Progenitor cell of endocrine pancreas (in vitro differentiated cells): ENCODE data around the gene GID8. TPM values are rescaled to one million over a fixed set of nuclear protein-coding genes. Genes with fewer than 3 reads are reported as not detected.

Experiments used
- DNase-seq: peaks from one replicate; pipeline ENCODE4 v3.0.0; 2021; ENCODE audit warnings: low spot score; ENCODE audit not compliant: unreplicated experiment
- H3K27ac Mint-ChIP-seq: 2 replicates; pipeline ENCODE4 v1.8.0; 2021; ENCODE audit warnings: mild to moderate bottlenecking, moderate library complexity, mixed read lengths
- H3K27me3 Mint-ChIP-seq: 2 replicates; pipeline ENCODE4 v1.8.0; 2021; ENCODE audit warnings: mixed read lengths
- H3K36me3 Mint-ChIP-seq: 2 replicates; pipeline ENCODE4 v1.8.0; 2022; ENCODE audit warnings: mixed read lengths; ENCODE audit not compliant: insufficient read depth
- H3K4me1 Mint-ChIP-seq: 2 replicates; pipeline ENCODE4 v1.8.0; 2021; ENCODE audit warnings: low read depth, mixed read lengths
- H3K4me3 Mint-ChIP-seq: 2 replicates; pipeline ENCODE4 v1.8.0; 2021; ENCODE audit warnings: low read depth, mild to moderate bottlenecking, moderate library complexity, mixed read lengths
- H3K9me3 Mint-ChIP-seq: 2 replicates; pipeline ENCODE4 v1.8.0; 2021; ENCODE audit warnings: low read depth, mixed read lengths
- total RNA-seq: library from RNA; stranded (reverse); gene quantifications from 2 replicates; pipeline ENCODE4 v1.2.1, GENCODE V29; 2021
- TF ChIP-seq, protein P1 (sequence below): fragments of 200-600 bp; sonication (generic); IDR thresholded peaks from one replicate; pipeline ENCODE4 v1.5.0; 2021; ENCODE audit warnings: antibody characterized with exemption, mild to moderate bottlenecking; ENCODE audit not compliant: unreplicated experiment

The GID8 gene
- total RNA-seq, 1 donor from 2014 or later = 66.7 TPM

DNA sequence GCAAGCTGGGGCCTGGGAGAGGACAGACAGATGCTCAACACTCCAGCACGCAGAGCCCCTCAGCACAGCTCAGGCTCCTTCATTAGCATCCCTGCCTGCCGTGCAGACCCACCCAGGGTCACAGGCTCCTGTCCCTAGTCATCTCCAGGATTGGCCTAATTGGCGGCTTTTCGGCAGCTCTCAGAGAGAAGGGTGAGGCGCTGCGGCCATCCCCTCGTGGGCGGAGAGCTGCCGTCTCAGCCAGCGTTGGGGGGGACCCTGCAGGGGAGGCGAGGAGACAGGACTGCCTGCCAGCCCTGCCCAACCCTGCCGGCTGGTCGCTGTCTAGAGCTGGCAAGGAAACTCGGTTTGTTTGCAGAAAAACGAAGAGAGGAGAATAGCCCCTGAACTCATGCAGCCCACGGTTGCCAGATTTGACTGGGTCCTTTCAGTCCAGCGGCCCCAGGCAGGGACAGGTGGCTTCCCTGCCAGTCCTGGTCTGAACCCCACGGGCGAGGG is 42.0 kb downstream of the GID8 start:
- Mint-ChIP-seq H3K9me3 (no peaks in the 10 kb centered on the region), H3K27me3 (peaks cover 46% of the 10 kb centered on the region), H3K36me3 (no peaks in the 10 kb centered on the region), H3K4me1 (peaks cover 1% of the 10 kb centered on the region), H3K4me3 (no peak overlapping the region), H3K27ac (no peak overlapping the region)
- DNase-seq = no peak
- TF ChIP-seq, protein P1, sequence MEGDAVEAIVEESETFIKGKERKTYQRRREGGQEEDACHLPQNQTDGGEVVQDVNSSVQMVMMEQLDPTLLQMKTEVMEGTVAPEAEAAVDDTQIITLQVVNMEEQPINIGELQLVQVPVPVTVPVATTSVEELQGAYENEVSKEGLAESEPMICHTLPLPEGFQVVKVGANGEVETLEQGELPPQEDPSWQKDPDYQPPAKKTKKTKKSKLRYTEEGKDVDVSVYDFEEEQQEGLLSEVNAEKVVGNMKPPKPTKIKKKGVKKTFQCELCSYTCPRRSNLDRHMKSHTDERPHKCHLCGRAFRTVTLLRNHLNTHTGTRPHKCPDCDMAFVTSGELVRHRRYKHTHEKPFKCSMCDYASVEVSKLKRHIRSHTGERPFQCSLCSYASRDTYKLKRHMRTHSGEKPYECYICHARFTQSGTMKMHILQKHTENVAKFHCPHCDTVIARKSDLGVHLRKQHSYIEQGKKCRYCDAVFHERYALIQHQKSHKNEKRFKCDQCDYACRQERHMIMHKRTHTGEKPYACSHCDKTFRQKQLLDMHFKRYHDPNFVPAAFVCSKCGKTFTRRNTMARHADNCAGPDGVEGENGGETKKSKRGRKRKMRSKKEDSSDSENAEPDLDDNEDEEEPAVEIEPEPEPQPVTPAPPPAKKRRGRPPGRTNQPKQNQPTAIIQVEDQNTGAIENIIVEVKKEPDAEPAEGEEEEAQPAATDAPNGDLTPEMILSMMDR = no peak

GRCh38 chr20:62980380-62980960 is 42.5 kb downstream of the GID8 start:
- TF ChIP-seq, protein P1 = no peak
- no peak overlapping the region for H3K27ac Mint-ChIP-seq
- peaks cover 44% of the 10 kb centered on the region for H3K27me3 Mint-ChIP-seq
- H3K36me3 Mint-ChIP-seq = no peaks in the 10 kb centered on the region
- peaks cover 2% of the 10 kb centered on the region for H3K4me1 Mint-ChIP-seq
- H3K4me3 Mint-ChIP-seq = no peak overlapping the region
- H3K9me3 Mint-ChIP-seq = no peaks in the 10 kb centered on the region
- no peak for DNase-seq

- Mint-ChIP-seq H3K27me3 (peaks cover 41% of the 10 kb centered on the region), H3K4me1 (peaks cover 2% of the 10 kb centered on the region), H3K27ac (no peak overlapping the region), H3K9me3 (no peaks in the 10 kb centered on the region), H3K4me3 (no peak overlapping the region), H3K36me3 (no peaks in the 10 kb centered on the region)
- no peak for DNase-seq
- TF ChIP-seq, protein P1 = no peak
Observed at GRCh38 chr20:62980970-62981369, 43.0 kb downstream of the GID8 start.

- peaks cover 32% of the 10 kb centered on the region for H3K27me3 Mint-ChIP-seq
- H3K4me3 Mint-ChIP-seq = no peak overlapping the region
- H3K27ac Mint-ChIP-seq = no peak overlapping the region
- H3K4me1 Mint-ChIP-seq = peaks cover 2% of the 10 kb centered on the region
- H3K9me3 Mint-ChIP-seq = no peaks in the 10 kb centered on the region
- DNase-seq = no peak
- H3K36me3 Mint-ChIP-seq = no peaks in the 10 kb centered on the region
- TF ChIP-seq, protein P1 = no peak
Observed at GRCh38 chr20:62982124-62983075, 44.5 kb downstream of the GID8 start.

DNA sequence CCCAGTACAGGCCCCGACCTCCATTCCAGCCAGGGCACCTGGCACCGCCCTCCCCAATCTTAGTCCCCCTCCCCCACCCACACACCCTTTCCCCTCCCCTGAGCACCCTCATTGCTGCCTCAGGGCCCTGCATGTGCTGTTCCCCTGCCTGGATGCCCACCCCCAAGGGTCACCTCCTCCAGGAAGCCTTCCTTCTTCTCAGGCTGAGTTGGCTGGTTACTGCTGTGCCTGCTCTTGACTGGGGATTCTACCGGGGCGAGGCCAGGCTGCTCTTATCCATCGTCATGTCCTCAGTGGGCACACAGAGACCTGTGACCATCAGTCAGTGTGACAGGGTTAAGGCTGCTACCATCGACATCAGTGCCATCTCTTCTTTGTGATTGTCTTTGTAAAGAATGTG is 45.3 kb downstream of the GID8 start:
- DNase-seq = no peak
- no peaks in the 10 kb centered on the region for H3K36me3 Mint-ChIP-seq
- TF ChIP-seq, protein P1 = no peak
- peaks cover 2% of the 10 kb centered on the region for H3K4me1 Mint-ChIP-seq
- peaks cover 35% of the 10 kb centered on the region for H3K27me3 Mint-ChIP-seq
- H3K4me3 Mint-ChIP-seq = no peak overlapping the region
- H3K27ac Mint-ChIP-seq = no peak overlapping the region
- no peaks in the 10 kb centered on the region for H3K9me3 Mint-ChIP-seq
